Lower leg skin (tissue), 4 donors: ENCODE data around the gene RNASEH1. TPM values are rescaled to one million over a fixed set of nuclear protein-coding genes. Genes with fewer than 3 reads are reported as not detected.

Experiments
- DNase-seq, 2 donors: peaks; one replicate each; pipeline ENCODE4 v3.0.0-alpha.2; 2019; ENCODE audit warnings: low spot score in 2 of 2
- H3K4me3 ChIP-seq: fragments of 200-600 bp; sonication (generic); 2 replicates; pipeline ENCODE4 v1.5.1; 2017; ENCODE audit warnings: mild to moderate bottlenecking, low read depth; ENCODE audit not compliant: poor library complexity, severe bottlenecking
- POLR2A ChIP-seq, 2 donors: fragments of 450-650 bp; IDR thresholded peaks; one replicate each; pipeline ENCODE4 v1.6.1; 2016 to 2017; ENCODE audit warnings: antibody characterized with exemption in 2 of 2, mild to moderate bottlenecking in 1 of 2, moderate library complexity in 1 of 2
- WGBS, 2 donors: methylation state at CpG; one replicate each; pipeline ENCODE4 v1.1.5; 2018; 5-methylcytosine and 5-hydroxymethylcytosine counted together
- intact Hi-C: fragments of 100-400 bp; cut with DNase I; formaldehyde crosslinking; loops from one replicate; pipeline ENCODE4 v1.15.0; 2023; ENCODE audit warnings: low total_unique reads
- total RNA-seq, 4 donors: library from RNA; depleted of rRNA; stranded (reverse); fragments of >200 nt; gene quantifications; one replicate each; pipeline ENCODE4 v1.1.0, GENCODE V29; 2016
- TF ChIP-seq, protein P1 (sequence below), 3 donors: fragments of 450-650 bp; IDR thresholded peaks; one replicate each; pipeline ENCODE4 v1.5.1; 2016; ENCODE audit warnings: antibody characterized with exemption in 3 of 3, mild to moderate bottlenecking in 3 of 3, moderate library complexity in 2 of 3

RNASEH1 gene
- total RNA-seq, 4 donors from 2014 or later, result 10.7 to 17.1 (median 14.4) TPM

DNA sequence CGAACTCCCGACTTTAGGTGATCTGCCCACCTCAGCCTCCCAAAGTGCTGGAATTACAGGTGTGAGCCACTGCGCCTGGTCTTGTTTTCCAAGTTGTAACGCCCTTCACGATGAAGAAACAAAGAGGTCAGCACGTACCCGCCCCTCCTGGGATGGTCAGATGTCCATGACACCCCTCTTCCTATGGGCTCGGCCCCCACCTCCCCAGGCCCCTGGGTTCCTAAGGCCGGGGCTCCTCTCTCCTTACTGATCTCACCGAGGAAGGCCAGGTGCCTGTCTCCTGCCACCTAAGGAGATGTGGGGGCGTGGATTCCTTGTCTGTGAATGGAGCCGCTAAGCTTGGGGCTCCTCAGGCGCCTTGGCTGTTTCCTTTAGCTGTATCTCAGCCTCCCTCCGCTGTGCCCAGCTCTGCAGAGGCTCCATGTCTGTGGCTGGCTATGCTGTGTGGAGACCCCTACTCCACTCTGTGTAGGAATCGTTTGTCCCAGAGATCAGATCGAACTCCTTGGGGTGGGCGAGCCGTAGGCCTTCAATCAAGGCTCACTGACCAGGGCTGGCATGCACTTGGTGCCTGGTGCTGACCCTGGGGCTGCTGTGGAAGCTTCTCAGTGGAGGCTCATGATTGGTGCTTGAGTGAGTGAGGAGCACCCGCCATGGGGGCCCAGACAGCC, 45.5 kb upstream of the RNASEH1 start:
- TF ChIP-seq, protein P1, sequence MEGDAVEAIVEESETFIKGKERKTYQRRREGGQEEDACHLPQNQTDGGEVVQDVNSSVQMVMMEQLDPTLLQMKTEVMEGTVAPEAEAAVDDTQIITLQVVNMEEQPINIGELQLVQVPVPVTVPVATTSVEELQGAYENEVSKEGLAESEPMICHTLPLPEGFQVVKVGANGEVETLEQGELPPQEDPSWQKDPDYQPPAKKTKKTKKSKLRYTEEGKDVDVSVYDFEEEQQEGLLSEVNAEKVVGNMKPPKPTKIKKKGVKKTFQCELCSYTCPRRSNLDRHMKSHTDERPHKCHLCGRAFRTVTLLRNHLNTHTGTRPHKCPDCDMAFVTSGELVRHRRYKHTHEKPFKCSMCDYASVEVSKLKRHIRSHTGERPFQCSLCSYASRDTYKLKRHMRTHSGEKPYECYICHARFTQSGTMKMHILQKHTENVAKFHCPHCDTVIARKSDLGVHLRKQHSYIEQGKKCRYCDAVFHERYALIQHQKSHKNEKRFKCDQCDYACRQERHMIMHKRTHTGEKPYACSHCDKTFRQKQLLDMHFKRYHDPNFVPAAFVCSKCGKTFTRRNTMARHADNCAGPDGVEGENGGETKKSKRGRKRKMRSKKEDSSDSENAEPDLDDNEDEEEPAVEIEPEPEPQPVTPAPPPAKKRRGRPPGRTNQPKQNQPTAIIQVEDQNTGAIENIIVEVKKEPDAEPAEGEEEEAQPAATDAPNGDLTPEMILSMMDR (IDR thresholded peaks at IDR 0.05), result no peak
- TF ChIP-seq POLR2A (IDR thresholded peaks at IDR 0.05), result no peak
- intact Hi-C loops, result no loop called here
- H3K4me3 ChIP-seq, result no peak overlapping the region
- 90 to 94% methylated on average over 18 to 19 of the region's 19 CpGs for WGBS, 2 donors
- DNase-seq, result no peak

GRCh38 chr2:3602553-3603339, 44.6 kb upstream of the RNASEH1 start:
- H3K4me3 ChIP-seq, result no peak overlapping the region
- no peak for TF ChIP-seq POLR2A (IDR thresholded peaks at IDR 0.05)
- TF ChIP-seq, protein P1 (IDR thresholded peaks at IDR 0.05), result no peak
- 78 to 82% methylated on average over 25 of the region's 25 CpGs for WGBS, 2 donors
- intact Hi-C loops, result no loop called here
- DNase-seq, result no peak

- intact Hi-C loops, result no loop called here
- 69 to 71% methylated on average over 22 of the region's 22 CpGs for WGBS, 2 donors
Measured at GRCh38 chr2:3601561-3602271, 43.6 kb upstream of the RNASEH1 start.

DNA sequence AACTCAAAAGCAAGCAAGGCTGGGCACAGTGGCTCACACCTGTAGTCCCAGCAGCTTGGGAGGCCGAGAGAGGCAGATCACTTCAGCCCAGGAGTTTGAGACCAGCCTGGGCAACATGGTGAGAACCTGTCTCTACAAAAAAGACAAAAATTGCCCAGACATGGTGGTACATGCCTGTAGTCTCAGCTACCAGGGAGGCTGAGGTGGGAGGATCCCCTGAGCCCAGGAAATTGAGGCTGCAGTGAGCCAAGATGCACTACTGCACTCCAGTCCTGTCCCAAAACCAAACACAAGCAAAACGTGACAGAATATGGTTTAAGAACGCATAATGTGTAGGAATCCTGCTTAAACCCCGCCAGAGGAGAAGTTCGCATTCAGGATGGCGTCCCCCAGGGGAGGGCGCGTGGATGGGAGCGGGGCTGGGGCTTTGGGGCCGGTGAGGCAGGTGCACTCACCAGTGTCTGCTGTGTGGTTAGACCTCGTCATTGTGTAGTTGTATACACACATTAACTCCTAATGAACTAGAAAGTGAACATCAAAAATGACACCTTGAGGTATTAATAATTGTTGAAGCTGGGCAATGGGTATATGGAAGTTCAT, 42.2 kb upstream of the RNASEH1 start:
- H3K4me3 ChIP-seq, result no peak overlapping the region
- 86 to 87% methylated on average over 11 of the region's 11 CpGs for WGBS, 2 donors
- intact Hi-C loops, result no loop called here
- DNase-seq, result no peak
- no peak for TF ChIP-seq POLR2A (IDR thresholded peaks at IDR 0.05)
- TF ChIP-seq, protein P1 (IDR thresholded peaks at IDR 0.05), result no peak

More at GRCh38 chr2:3601561-3602271, 43.6 kb upstream of the RNASEH1 start:
- no peak overlapping the region for H3K4me3 ChIP-seq
- TF ChIP-seq, protein P1 (IDR thresholded peaks at IDR 0.05), result no peak
- TF ChIP-seq POLR2A (IDR thresholded peaks at IDR 0.05), result no peak
- DNase-seq, result no peak

DNA sequence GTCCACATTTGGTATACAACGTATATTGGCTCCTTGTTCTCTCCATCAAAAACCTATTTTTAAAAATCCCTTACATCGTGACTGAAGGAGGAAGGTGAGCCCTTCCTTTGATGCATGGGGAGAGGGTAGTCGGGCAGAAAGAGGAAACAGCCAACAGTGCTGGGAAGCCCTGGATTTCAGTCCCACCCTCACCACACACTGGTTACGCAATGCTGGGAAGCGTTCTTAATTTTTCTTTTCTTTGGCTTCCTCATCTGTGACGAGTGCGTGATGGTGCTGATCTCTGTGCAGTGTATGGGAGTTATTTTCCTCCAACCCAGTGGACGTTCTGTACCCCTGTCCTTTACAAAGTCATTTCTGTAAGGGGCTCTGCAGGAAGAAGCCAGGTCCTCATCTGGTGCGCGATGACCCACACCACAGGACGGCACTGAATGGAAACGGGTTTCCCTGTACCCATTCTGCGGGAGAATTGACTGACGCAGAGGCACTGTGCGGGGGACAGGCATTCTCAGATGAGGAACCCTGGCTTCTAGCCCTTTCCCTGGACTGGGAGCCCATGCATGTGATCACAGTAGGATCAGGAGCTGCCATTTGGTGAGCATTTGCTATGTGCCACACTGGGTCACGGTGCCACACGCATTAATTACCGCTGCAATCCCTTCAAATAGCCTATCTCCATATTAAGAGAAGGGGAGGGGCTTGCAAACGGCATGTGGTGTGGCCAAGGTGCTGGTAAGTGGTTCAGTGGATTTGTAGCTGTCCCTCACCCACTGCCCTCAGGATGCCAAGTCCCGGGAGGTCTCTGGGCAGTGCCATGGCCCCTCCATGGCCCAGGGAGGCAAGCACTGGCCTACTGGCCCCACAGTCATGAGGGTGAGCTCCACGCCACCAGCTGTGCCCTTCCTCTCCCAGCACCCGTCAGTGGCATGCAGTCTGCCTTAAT, 41.0 kb upstream of the RNASEH1 start:
- intact Hi-C loops, result no loop called here
- no peak overlapping the region for H3K4me3 ChIP-seq
- no peak for TF ChIP-seq POLR2A (IDR thresholded peaks at IDR 0.05)
- TF ChIP-seq, protein P1 (IDR thresholded peaks at IDR 0.05), result no peak
- DNase-seq, result no peak
- 82 to 87% methylated on average over 22 of the region's 22 CpGs for WGBS, 2 donors
